LoVo (cell line): ENCODE measurements around the gene RAB43.
"Not testable (repeated sequence)": the region's sequence is repeated elsewhere in the genome, so short reads cannot be mapped to it uniquely, and the experiment has no call there.

ENCODE experiments used
- DNase-seq: peaks from one replicate; pipeline ENCODE4 v3.0.0-alpha.2; 2016; ENCODE audit warnings: low spot score

Gene RAB43

DNA sequence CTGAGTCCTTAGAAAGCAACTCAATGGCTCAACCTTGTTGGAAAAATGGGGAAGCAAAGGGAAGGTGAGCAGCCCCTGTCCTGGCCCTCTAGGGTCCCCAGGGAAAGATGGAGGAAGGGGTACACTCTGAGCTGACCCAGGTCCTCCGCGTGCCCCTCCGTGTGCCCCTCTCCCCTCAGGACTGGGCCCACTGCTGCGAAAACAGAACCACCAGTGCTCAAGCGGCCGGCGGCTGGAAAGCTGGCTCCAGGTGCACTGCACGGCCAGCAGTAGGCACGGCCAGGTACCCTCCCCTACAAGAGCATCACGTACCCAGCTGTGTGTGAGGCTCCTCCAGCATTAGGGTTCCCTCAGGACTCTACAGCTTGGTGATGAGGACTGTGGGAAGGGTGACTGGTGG lies 26.3 kb downstream of the RAB43 start:
- DNase-seq, result no peak

DNA sequence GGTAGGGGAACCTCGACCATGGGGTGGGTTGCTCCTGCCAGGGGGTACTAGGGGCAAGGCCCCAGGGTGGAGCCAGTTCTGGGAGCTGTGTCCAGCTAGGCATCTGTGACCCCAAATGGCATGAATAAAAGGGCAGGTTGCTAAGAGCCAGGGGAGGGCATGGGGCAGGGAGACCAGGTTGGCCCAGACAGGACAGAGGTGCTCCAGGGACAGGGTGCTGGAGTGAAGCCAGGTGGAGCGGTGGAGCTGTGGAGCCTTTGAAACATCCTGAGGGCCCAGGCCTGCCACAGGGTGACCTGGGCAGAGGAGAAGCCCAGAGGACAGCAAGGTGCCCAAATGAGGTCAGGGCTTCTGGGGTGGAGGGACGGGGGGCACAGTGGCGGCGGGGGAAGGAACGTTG lies 33.3 kb downstream of the RAB43 start:
- not testable (repeated sequence) for DNase-seq

DNA sequence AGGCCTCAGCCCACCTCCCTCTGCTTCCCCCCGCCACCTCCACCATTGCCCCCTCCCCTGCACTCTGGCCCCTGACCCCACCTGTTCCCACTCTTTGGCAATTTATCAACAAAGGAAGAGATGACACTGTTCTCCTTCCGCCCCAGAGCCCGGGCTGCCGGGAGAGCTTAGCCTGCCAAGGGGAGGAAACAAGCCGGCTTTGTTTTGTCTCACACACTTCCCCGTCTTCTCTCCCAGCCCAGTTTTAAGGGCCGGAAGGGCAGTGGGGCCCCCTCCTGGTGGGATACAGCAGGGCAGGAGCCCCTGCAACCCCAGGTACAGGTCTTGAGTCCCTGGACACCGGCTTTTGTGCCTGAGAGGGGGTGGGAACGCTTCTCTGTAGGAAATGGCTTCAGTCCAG lies 33.7 kb downstream of the RAB43 start:
- DNase-seq, result not testable (repeated sequence)

DNA sequence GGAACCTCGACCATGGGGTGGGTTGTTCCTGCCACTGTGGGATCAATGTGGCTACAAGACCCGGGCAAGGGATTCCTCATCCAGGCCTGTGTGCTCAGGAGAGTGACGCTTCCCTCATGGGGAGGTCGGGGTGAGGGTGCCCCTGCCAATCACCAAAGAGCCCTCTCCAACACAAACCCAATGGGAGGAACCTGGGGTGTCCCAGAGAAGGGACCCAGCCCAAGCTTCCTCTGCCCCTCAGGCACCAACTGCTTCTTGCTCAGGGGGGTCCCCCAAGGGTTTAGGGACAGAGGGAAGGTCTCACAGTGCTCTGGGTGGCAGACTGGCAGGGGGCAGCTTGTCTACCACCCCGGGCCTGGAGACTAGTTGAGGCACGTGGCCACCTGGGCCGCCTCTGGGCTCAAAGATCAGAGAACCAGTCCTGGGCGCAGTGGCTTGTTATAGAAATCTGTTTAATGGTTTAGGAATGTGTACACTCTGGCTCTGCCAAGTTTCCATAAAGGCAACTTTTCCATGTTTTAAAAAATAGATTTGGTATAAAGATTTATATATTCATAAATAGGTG lies 34.4 kb downstream of the RAB43 start:
- DNase-seq, result no peak

DNA sequence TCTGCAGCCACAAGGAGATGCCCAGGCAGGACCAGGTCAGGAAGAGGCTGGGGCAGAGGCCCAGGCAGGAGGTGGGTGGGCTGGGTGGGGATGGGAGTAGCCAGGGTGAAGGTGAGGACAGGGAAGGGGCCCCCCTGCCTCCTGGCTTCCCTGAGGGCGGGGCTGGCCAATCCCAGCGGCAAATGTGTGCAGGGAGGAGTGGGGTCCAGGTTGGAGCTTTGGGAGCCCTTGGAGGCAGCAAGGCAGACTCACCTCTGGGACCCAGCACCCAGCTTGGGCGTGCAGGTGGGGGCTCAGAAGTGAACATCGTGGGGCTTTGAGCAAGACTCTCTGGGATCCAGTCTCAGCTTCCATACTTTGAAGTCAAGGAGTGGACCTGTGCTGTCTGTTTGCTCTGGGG lies 35.8 kb downstream of the RAB43 start:
- DNase-seq, result no peak

DNA sequence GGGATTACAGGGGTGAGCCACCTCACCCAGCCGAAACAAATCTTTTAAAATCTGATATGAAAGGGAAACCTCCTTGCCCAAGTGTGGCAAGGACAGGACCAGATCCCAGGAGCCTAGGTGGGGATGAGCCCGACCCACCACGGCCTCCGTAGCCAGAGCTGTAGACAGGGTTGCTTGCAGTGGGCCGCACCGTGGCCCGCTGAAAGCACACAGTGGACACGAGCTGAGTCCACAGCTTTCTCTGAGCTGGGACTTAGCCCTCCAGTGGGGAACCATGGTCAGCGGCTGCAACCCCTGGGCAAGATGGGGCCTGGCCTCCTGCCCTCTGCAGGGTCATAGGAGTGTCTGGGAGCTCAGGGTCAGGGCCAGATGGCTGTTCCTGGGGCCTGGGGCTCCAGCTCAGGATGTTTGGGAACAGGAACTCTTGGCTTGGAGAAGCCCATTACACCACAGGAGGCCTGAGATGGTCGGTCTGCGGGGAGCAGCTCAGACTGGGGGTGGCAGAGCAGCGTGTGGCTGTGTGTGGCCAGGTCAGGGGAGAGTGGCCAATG lies 36.4 kb downstream of the RAB43 start:
- no peak for DNase-seq

DNA sequence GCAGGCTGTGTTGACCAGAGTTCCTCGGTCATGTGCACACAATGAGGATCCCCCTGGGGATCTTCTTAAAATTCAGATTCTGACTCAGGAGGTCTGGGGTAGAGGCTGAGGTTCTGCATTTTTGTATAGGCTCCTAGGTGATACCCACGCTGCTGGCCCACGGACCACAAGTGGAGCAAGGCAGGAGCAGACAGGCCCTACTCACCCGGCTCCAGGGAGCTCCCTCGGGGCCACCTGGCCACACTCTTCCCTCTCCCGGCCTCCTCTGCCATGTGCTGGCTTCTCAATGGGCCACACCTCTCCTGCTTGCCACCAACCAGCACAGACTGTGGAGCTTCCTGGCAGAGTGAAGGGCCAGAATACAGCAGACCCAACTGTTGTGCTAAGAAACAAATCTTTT lies 37.1 kb downstream of the RAB43 start:
- DNase-seq, result no peak

DNA sequence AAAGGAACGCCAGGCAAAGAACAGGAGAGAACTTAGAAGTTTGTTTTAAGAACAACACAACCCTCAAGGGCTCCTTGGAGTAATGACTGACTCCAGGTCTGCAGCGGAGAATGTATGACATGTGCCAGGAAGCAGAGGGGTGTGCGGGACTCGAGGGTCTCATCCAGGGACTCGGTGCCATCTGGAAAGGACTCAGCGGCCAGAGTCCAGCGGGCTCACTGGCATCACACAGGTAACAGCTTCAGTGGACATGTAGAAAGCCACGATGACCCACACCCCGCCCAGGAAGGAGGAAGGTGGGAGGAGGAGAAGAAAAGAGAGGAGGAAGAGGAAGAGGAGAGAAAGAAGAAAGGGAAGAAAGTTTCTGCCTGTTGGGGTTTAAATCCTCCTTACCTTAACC lies 39.6 kb downstream of the RAB43 start:
- no peak for DNase-seq

DNA sequence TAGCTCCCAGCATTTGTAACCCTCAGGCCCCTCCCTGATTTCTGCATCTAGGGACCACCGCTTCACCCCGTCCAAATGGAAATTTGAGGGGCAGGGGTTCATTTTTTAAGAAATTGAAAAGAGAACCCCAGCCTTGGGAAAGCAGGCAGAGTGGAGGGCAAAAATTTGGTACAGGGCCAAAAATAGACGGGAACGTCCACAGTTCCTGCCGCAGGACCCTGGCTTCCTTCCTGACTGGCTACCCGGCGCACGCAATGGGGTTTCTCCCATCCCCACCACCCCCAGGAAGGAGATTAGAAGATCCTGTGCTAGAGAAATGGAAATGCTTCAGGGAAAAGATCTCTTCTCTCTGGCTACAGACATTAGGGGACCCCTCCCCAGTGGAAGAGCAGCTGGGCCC lies 40.1 kb downstream of the RAB43 start:
- no peak for DNase-seq

DNA sequence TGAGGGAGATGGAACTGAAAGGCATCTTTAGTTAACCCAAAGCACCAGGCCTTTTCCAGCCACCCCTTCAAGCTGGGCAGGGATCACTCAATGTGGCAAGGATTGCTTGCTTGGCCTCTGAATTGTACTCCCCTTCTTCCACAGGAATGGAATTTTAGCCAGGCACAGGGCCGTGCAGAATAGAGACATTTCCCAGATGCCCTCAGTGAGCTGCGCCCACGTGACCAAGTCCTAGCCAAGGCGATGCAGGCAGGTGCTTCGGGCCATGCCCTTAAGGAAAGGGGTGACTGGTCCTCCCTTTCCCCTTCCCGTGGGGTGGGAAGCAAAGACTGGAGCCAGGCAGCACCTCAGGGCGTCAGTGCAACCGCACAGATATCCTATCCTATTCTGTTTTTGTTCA lies 43.1 kb downstream of the RAB43 start:
- DNase-seq, result no peak

DNA sequence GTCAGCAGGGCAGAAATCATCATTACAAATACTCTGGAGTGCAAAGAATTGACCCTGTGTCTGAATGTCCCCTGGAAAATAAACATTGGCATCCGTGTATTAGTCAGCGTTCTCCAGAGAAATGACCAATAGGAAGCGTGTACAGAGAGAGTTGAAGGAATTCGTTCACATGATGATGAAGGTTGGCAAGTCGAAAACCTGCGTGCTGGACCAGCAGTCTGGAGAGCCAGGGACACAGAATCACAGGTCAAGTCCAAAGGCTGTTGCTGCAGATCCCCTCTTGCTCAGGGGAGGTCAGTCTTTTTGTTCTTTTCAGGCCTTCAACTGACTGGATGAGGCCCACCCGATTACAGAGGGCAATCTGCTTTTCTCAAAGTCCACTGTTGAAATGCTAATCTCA lies 44.4 kb downstream of the RAB43 start:
- no peak for DNase-seq

DNA sequence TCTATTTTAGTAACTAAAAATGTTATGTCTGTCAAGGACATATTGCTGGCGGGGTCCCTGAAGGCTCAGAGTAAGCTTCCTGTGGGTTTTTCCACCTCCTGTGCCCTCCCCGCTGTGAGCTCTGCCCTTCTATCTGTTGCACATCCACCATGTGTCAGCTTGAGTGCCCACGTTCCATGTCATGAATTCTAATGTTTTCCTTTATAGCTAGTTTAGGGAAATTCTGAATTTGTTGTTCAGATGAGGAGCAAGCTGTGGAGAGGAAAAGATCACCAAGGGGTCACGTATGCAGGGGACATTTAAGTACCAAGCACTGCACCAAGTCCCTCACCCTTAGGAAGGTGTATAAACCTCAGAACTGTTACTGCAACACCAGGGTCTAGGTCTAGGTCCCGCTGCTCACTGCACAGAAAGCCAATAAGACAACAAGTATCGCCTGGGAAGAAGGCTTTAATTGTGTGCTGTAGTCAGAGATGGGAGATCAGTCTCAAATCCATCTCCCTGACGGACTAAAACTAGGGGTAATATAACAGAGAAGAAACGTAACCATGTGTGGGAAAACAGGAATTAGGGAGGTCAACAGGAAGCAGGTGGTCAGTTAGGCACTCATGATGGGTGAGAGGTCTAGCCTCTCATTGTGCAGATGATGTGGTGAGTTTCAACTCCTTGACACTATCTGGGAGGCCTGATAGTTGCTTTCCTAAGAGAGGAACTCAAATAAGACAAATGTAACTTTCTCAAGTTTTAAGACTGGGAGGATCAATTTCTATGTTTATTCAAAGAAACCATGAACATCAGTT lies 51.3 kb downstream of the RAB43 start:
- no peak for DNase-seq

DNA sequence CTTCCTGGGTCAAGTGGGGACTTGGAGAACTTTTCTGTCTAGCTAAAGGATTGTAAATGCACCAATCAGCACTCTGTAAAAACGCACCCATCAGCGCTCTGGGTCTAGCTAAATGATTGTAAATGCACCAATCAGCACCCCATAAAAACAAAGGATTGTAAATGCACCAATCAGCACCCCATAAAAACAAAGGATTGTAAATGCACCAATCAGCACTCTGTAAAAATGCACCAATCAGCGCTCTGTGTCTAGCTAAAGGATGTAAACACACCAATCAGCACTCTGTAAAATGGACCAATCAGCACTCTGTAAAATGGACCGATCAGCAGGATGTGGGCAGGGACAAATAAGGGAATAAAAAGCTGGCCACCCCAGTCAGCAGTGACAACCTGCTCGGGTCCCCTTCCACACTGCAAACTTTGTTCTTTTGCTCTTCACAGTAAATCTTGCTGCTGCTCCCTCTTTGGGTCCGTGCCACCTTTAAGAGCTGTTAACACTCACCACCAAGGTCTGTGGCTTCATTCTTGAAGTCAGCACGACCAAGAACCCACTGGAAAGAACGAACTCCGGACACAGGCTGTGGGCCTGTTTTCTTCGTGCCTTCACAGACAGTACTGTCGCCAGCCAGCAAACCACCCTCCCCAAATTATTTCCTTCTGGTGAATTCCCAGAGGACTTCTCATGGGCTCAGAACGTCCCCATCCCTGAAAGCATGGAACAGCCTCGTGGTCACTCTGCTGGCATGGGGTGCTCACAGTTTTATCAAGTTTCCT lies 52.1 kb downstream of the RAB43 start:
- not testable (repeated sequence) for DNase-seq

DNA sequence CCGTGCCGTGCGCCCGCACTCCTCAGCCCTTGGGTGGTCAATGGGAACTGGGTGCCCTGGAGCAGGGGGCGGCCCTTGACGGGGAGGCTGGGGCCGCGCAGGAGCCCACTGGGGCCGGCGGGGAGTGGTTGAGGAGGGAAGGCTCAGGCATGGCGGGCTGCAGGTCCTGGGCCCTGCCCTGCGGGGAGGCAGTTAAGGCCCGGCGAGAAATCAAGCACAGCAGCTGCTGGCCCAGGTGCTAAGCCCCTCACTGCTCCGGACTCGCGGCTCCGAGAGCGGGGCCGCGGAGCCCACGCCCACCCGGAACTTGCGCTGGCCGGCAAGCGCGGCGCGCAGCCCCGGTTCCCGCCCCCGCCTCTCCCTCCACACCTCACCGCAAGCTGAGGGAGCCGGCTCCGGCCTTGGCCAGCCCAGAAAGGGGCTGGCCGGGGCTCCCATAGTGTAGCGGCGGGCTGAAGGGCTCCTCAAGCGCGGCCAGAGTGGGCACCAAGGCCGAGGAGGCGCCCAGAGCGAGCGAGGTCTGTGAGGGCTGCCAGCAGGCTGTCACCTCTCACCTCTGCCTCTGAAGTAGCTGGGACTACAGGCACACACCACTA lies 53.2 kb downstream of the RAB43 start:
- DNase-seq, result no peak

DNA sequence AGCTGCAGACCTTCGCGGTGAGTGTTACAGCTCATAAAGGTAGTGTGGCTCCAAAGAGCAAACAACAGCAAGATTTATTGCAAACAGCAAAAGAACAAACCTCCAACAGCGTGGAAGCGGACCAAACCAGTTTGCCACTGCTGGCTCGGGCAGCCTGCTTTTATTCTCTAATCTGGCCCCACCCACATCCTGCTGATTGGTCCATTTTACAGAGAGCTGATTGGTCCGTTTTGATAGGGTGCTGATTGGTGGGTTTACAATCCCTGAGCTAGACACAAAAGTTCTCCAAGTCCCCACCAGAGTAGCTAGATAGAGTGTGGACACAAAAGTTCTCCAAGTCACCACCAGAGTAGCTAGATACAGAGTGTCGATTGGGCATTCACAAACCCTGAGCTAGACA lies 53.9 kb downstream of the RAB43 start:
- DNase-seq, result not testable (repeated sequence)

DNA sequence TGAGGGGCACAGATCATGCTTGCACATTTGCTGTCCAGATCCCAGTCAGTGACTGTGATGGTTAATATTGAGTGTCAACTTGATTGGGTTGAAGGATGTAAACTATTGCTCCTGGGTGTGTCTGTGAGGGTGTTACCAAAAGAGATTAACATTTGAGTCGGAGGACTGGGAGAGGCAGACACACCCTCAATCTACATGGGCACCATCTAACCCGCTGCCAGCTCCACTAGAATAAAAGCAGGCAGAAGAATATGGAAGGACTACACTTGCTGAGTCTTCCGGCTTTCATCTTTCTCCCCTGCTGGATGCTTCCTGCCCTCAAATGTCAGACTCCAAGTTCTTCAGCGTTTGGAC lies 55.9 kb downstream of the RAB43 start:
- DNase-seq, result no peak

DNA sequence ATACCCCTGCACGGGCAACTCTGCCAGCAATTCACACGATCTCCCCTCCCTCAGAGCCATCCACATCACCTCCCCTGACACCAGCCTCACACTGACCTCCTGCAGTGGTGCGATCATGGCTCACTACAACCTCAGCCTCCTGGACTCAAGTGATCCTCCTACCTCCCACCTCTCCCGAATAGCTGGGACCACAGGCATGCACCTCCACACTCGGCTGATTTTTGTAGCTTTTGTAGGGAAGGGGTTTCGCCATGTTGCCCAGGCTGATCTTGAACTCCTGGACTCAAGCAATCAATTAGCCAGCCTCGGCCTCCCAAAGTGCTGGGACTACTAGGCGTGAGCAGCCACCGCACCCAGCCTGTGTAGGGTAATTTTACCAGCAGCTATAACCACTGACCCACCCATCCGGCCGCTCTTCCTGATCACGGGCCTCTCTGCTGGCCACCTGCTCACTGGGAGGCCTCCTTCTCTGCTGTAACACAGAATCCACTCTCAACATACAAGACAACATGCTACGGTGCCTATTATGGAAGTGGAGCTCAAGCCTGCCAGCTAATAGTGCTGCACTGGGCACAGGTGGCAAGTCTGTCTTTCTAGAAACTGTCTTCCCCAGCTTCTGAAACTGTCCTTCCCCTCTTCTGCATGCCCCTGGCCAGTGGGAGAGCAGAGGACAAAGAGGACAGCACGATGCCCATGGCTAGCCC lies 56.4 kb downstream of the RAB43 start:
- DNase-seq, result no peak

DNA sequence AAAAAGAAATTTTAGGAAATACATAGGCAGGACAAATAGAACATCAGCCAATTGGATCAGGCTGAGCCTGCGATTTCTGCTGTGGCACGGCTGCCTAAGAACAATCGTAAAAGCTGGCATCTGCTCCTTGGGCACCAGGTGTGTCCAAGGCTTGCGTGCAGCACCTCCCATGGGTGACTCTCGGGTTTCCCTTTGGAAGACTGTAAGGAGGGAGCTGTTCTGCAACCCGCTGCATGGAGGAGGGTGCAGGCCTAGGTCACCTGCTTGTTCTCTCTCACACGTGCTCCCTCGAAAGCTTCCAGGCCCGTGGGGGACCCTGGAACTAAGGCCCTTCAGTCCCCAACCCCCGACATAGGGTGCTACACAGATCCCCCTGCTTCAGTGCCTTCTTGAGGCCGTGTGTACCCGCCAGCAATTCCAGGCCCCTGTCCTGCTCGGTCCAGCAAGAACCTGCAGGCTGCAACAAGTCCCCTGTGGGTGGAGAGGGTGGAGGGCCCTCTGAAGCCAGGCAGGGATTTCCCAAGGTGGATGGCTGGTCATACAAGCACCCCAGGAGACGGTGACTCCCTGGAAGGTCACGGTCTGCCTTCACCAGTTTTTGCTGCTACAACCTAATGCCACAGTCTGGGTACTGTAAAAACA lies 57.6 kb downstream of the RAB43 start:
- DNase-seq, result no peak

DNA sequence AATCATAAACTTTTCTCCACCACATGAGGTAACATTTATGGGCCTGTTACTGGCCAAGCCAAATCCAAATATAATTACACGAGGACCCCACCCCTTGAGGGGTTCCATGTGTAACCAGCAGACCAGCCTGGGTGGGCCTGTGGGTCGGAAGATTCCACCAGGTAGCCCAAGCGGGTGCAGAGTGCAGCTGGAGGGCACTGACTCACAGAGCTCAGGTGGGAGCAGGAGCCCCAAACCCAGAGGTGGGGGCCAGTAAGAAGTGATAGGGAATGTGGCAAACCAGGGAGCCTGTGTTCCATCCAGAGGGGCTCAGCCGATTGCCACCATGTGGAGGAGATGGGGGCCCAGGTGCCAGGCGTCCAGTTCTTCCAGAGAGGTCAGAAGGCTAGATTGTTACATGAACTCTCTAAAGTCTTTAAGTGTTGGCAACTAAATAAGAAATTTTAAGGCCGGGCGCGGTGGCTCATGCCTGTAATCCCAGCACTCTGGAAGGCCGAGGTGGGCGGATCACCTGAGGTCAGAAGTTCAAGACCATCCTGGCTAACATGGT lies 58.4 kb downstream of the RAB43 start:
- DNase-seq, result no peak

DNA sequence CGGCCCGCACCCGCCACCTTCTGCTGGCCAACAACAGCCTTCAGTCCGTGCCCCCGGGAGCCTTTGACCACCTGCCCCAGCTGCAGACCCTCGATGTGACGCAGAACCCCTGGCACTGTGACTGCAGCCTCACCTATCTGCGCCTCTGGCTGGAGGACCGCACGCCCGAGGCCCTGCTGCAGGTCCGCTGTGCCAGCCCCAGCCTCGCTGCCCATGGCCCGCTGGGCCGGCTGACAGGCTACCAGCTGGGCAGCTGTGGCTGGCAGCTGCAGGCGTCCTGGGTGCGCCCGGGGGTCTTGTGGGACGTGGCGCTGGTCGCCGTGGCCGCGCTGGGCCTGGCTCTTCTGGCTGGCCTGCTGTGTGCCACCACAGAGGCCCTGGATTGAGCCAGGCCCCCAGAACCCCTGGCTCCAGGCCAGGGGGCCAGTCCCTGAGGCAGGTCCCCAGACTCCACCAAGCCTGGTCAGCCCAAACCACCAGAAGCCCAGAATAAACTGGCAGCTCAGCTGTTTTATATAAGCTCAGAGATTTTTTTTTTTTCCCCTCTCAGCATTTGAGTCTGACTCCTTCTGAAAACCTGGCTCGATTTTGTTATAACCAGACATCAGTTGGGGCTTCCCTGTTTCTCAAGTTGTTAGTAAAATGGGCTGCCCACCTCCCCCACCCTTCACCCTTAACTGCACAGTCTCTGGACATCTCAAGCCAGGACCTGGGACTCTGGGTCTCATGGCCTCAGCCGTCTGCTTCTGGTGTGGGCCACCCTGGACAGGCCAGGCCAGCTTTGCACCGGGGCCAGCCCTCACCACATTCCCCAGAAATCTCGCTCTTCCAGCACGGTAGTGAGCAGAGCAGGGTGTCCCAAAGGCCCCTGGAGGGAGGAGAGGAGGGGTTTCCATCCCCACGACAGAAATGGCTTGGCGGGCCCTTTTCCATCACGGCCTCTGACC lies 59.4 kb downstream of the RAB43 start:
- no peak for DNase-seq
